Measurements from ENCODE around the gene DEK.

Gene DEK

GRCh38 chr6:18186540-18187250 is 77.6 kb downstream of the DEK start:
- Histone ChIP-seq H3K79me2 (ENCODE audit: low read length) (no peaks in the 10 kb centered on the region), H3K4me1 (ENCODE audit: low read length) (peaks cover 14% of the 10 kb centered on the region), H2AFZ (ENCODE audit: low read depth, low read length) (no peak overlapping the region), H3K36me3 (replicated peaks; ENCODE audit: low read depth, low read length) (peaks cover 5% of the 10 kb centered on the region), H3K4me2 (ENCODE audit: low read length) (peak overlapping the region; percentile 41; the same call in 1 of the 2 replicates), H3K4me3 (ENCODE audit: low read length) (no peak overlapping the region), H4K20me1 (ENCODE audit: insufficient read depth, low read length) (no peaks in the 10 kb centered on the region), H3K9me3 (ENCODE audit: insufficient read depth, low read length) (no peaks in the 10 kb centered on the region), H3K27me3 (ENCODE audit: low read depth, low read length) (no peaks in the 10 kb centered on the region), H3K9ac (ENCODE audit: low read length) (no peak overlapping the region), H3K27ac (ENCODE audit: low read length) (peak overlapping the region; percentile 16; the same call in 1 of the 2 replicates)
- TF ChIP-seq EZH2phosphoT487 (IDR thresholded peaks at IDR 0.05; ENCODE audit: low read depth) (no peak), CTCF (IDR thresholded peaks at IDR 0.05; ENCODE audit: low read depth, low read length) (no peak)

- Histone ChIP-seq H3K4me1 (ENCODE audit: low read length) (peaks cover 14% of the 10 kb centered on the region), H3K79me2 (ENCODE audit: low read length) (no peaks in the 10 kb centered on the region), H3K4me2 (ENCODE audit: low read length) (peak overlapping the region; percentile 41; the same call in 1 of the 2 replicates), H3K9ac (ENCODE audit: low read length) (no peak overlapping the region), H3K27ac (ENCODE audit: low read length) (peak overlapping the region; percentile 16; the same call in 1 of the 2 replicates), H3K27me3 (ENCODE audit: low read depth, low read length) (no peaks in the 10 kb centered on the region), H3K4me3 (ENCODE audit: low read length) (no peak overlapping the region), H3K9me3 (ENCODE audit: insufficient read depth, low read length) (no peaks in the 10 kb centered on the region), H3K36me3 (replicated peaks; ENCODE audit: low read depth, low read length) (peaks cover 5% of the 10 kb centered on the region), H4K20me1 (ENCODE audit: insufficient read depth, low read length) (no peaks in the 10 kb centered on the region), H2AFZ (ENCODE audit: low read depth, low read length) (no peak overlapping the region)
- TF ChIP-seq CTCF (IDR thresholded peaks at IDR 0.05; ENCODE audit: low read depth, low read length) (no peak), EZH2phosphoT487 (IDR thresholded peaks at IDR 0.05; ENCODE audit: low read depth) (no peak)
Measured at GRCh38 chr6:18186033-18186432, 78.3 kb downstream of the DEK start.

GRCh38 chr6:18185624-18186023 is 78.7 kb downstream of the DEK start:
- H3K9ac ChIP-seq (ENCODE audit: low read length): no peak overlapping the region
- H3K27ac ChIP-seq (ENCODE audit: low read length): no peak overlapping the region
- H3K4me3 ChIP-seq (ENCODE audit: low read length): no peak overlapping the region
- no peak overlapping the region for H2AFZ ChIP-seq (ENCODE audit: low read depth, low read length)
- no peaks in the 10 kb centered on the region for H3K27me3 ChIP-seq (ENCODE audit: low read depth, low read length)
- no peak for TF ChIP-seq CTCF (IDR thresholded peaks at IDR 0.05; ENCODE audit: low read depth, low read length)
- no peak for TF ChIP-seq EZH2phosphoT487 (IDR thresholded peaks at IDR 0.05; ENCODE audit: low read depth)
- peaks cover 8% of the 10 kb centered on the region for H3K36me3 ChIP-seq (replicated peaks; ENCODE audit: low read depth, low read length)
- H3K9me3 ChIP-seq (ENCODE audit: insufficient read depth, low read length): no peaks in the 10 kb centered on the region
- peaks cover 14% of the 10 kb centered on the region for H3K4me1 ChIP-seq (ENCODE audit: low read length)
- H3K79me2 ChIP-seq (ENCODE audit: low read length): no peaks in the 10 kb centered on the region
- H4K20me1 ChIP-seq (ENCODE audit: insufficient read depth, low read length): no peaks in the 10 kb centered on the region
- no peak overlapping the region for H3K4me2 ChIP-seq (ENCODE audit: low read length)

GRCh38 chr6:18183766-18184165 is 80.6 kb downstream of the DEK start:
- Histone ChIP-seq H3K4me3 (ENCODE audit: low read length) (no peak overlapping the region), H2AFZ (ENCODE audit: low read depth, low read length) (no peak overlapping the region), H3K79me2 (ENCODE audit: low read length) (no peaks in the 10 kb centered on the region), H4K20me1 (ENCODE audit: insufficient read depth, low read length) (no peaks in the 10 kb centered on the region), H3K9ac (ENCODE audit: low read length) (no peak overlapping the region), H3K27ac (ENCODE audit: low read length) (no peak overlapping the region), H3K36me3 (replicated peaks; ENCODE audit: low read depth, low read length) (peaks cover 8% of the 10 kb centered on the region), H3K4me2 (ENCODE audit: low read length) (no peak overlapping the region), H3K27me3 (ENCODE audit: low read depth, low read length) (no peaks in the 10 kb centered on the region), H3K4me1 (ENCODE audit: low read length) (peaks cover 30% of the 10 kb centered on the region), H3K9me3 (ENCODE audit: insufficient read depth, low read length) (no peaks in the 10 kb centered on the region)
- TF ChIP-seq CTCF (IDR thresholded peaks at IDR 0.05; ENCODE audit: low read depth, low read length): no peak
- no peak for TF ChIP-seq EZH2phosphoT487 (IDR thresholded peaks at IDR 0.05; ENCODE audit: low read depth)

Data from OCI-LY3 (cell line).